Testis (tissue), 3 donors: ENCODE data around the gene CNTN5. TPM values are rescaled to one million over a fixed set of nuclear protein-coding genes. Genes with fewer than 3 reads are reported as not detected.

ENCODE experiments used
- DNase-seq: peaks from one replicate; pipeline ENCODE4 v3.0.0-alpha.2; 2019
- H3K27ac ChIP-seq, 2 donors: fragments of 200-600 bp; sonication (generic); one replicate each; pipeline ENCODE4 v1.5.1; 2019
- H3K27me3 ChIP-seq: fragments of 200-600 bp; sonication (generic); one replicate; pipeline ENCODE4 v1.5.1; 2019
- H3K36me3 ChIP-seq: fragments of 200-600 bp; sonication (generic); one replicate; pipeline ENCODE4 v1.5.1; 2017; ENCODE audit warnings: low read depth; ENCODE audit errors: missing control alignments
- H3K4me1 ChIP-seq: fragments of 200-600 bp; sonication (generic); one replicate; pipeline ENCODE4 v1.5.1; 2019
- H3K4me3 ChIP-seq, 2 donors: fragments of 200-600 bp; sonication (generic); one replicate each; pipeline ENCODE4 v1.5.1; 2017 to 2019
- H3K9me3 ChIP-seq: fragments of 200-600 bp; sonication (generic); one replicate; pipeline ENCODE4 v1.5.1; 2017
- CTCF ChIP-seq, 3 experiments: fragments of 450-650 bp in 2 of 3; fragments of 200-600 bp in 1 of 3; sonication (generic) in 1 of 3; IDR thresholded peaks; one replicate each; pipeline ENCODE4 v1.5.1; 2016 to 2019; ENCODE audit warnings: antibody characterized with exemption in 3 of 3, mild to moderate bottlenecking in 2 of 3, moderate library complexity in 1 of 3
- POLR2A ChIP-seq: fragments of 450-650 bp; IDR thresholded peaks from one replicate; pipeline ENCODE4 v1.6.1; 2017; ENCODE audit warnings: antibody characterized with exemption, mild to moderate bottlenecking, moderate library complexity
- WGBS, 2 donors: methylation state at CpG; one replicate each; pipeline ENCODE4 v1.1.5; 2018; 5-methylcytosine and 5-hydroxymethylcytosine counted together
- intact Hi-C: fragments of 100-400 bp; cut with DNase I; formaldehyde crosslinking; loops from one replicate; pipeline ENCODE4 v1.15.1; 2023; ENCODE audit warnings: low total_unique reads
- polyA plus RNA-seq: library from polyadenylated mRNA; stranded (reverse); fragments of 350-450 nt; fragmentation: Illumina TruSeq; extraction: RNeasy Lipid Tissue Mini Kit (QIAGEN cat#74804); gene quantifications from one replicate; pipeline ENCODE4 v1.2.3, GENCODE V29; 2014; ENCODE audit warnings: low read depth, low replicate concordance; ENCODE audit not compliant: insufficient read depth
- total RNA-seq, 2 donors: library from RNA; depleted of rRNA; stranded (reverse); fragments of >200 nt; gene quantifications; one replicate each; pipeline ENCODE4 v1.2.3, GENCODE V29; 2016

Gene CNTN5
- total and polyA plus RNA-seq, 3 donors from 2014 or later: 0.55 to 0.99 (median 0.78) TPM

- no peaks in the 10 kb centered on the region for H3K27me3 ChIP-seq
- no peaks in the 10 kb centered on the region for H3K9me3 ChIP-seq
- DNase-seq: no peak
- TF ChIP-seq POLR2A (no peak), CTCF (IDR thresholded peaks at IDR 0.05) (no peak)
- H3K36me3 ChIP-seq: no peaks in the 10 kb centered on the region
- H3K4me3 ChIP-seq: no peak overlapping the region
- intact Hi-C loops: no loop called here
- no peak overlapping the region for H3K27ac ChIP-seq
- H3K4me1 ChIP-seq: no peaks in the 10 kb centered on the region
Measured at GRCh38 chr11:99234534-99234933, 213.8 kb downstream of the CNTN5 start.

- H3K27me3 ChIP-seq: no peaks in the 10 kb centered on the region
- no peak overlapping the region for H3K4me3 ChIP-seq
- H3K27ac ChIP-seq: no peak overlapping the region
- TF ChIP-seq POLR2A (no peak), CTCF (IDR thresholded peaks at IDR 0.05) (no peak)
- intact Hi-C loops: no loop called here
- H3K4me1 ChIP-seq: no peaks in the 10 kb centered on the region
- no peaks in the 10 kb centered on the region for H3K36me3 ChIP-seq
- no peak for DNase-seq
- WGBS, 2 donors: 51 to 54% methylated on average over 1 of the region's 1 CpG
- no peaks in the 10 kb centered on the region for H3K9me3 ChIP-seq
Measured at GRCh38 chr11:99238401-99238800, 217.7 kb downstream of the CNTN5 start.

GRCh38 chr11:99240192-99241030 lies 219.7 kb downstream of the CNTN5 start:
- DNase-seq: no peak
- intact Hi-C loops: no loop called here
- 68 to 75% methylated on average over 8 of the region's 8 CpGs for WGBS, 2 donors
- Histone ChIP-seq H3K9me3 (no peaks in the 10 kb centered on the region), H3K4me1 (no peaks in the 10 kb centered on the region), H3K27ac (no peak overlapping the region), H3K27me3 (no peaks in the 10 kb centered on the region), H3K36me3 (no peaks in the 10 kb centered on the region), H3K4me3 (no peak overlapping the region)
- TF ChIP-seq CTCF (IDR thresholded peaks at IDR 0.05): no peak
- TF ChIP-seq POLR2A: no peak

- TF ChIP-seq CTCF (IDR thresholded peaks at IDR 0.05) (no peak), POLR2A (no peak)
- Histone ChIP-seq H3K4me3 (no peak overlapping the region), H3K9me3 (no peaks in the 10 kb centered on the region), H3K4me1 (no peaks in the 10 kb centered on the region), H3K27me3 (no peaks in the 10 kb centered on the region), H3K27ac (no peak overlapping the region), H3K36me3 (no peaks in the 10 kb centered on the region)
- 83 to 92% methylated on average over 2 of the region's 2 CpGs for WGBS, 2 donors
- intact Hi-C loops: no loop called here
- DNase-seq: no peak
Measured at GRCh38 chr11:99241066-99241465, 220.3 kb downstream of the CNTN5 start.

GRCh38 chr11:99244613-99245012 lies 223.9 kb downstream of the CNTN5 start:
- TF ChIP-seq CTCF (IDR thresholded peaks at IDR 0.05) (no peak), POLR2A (no peak)
- Histone ChIP-seq H3K4me3 (no peak overlapping the region), H3K36me3 (no peaks in the 10 kb centered on the region), H3K9me3 (no peaks in the 10 kb centered on the region), H3K27me3 (no peaks in the 10 kb centered on the region), H3K27ac (no peak overlapping the region), H3K4me1 (no peaks in the 10 kb centered on the region)
- WGBS, 2 donors: 86 to 96% methylated on average over 3 of the region's 3 CpGs
- intact Hi-C loops: no loop called here
- DNase-seq: no peak
